Upper lobe of right lung (tissue), 1 donor: Measurements from ENCODE around the gene TBC1D1. TPM values are rescaled to one million over a fixed set of nuclear protein-coding genes. Genes with fewer than 3 reads are reported as not detected.

Experiments
- ATAC-seq: fragments of 200-7000 bp; cut with Tn5 transposase; one replicate; pipeline ENCODE4 v1.9.1; 2020; ENCODE audit warnings: mild to moderate bottlenecking, moderate library complexity
- DNase-seq: peaks from one replicate; pipeline ENCODE4 v3.0.0-alpha.2; 2020
- H3K27ac ChIP-seq: fragments of 200-600 bp; one replicate; pipeline ENCODE4 v1.8.0; 2022
- H3K27me3 ChIP-seq: fragments of 200-600 bp; one replicate; pipeline ENCODE4 v1.8.0; 2022; ENCODE audit warnings: mild to moderate bottlenecking
- H3K36me3 ChIP-seq: fragments of 200-600 bp; one replicate; pipeline ENCODE4 v1.8.0; 2022
- H3K4me1 ChIP-seq: fragments of 200-600 bp; one replicate; pipeline ENCODE4 v1.8.0; 2022
- H3K4me3 ChIP-seq: fragments of 200-600 bp; one replicate; pipeline ENCODE4 v1.8.0; 2022; ENCODE audit warnings: mild to moderate bottlenecking
- H3K9me3 ChIP-seq: fragments of 200-600 bp; one replicate; pipeline ENCODE4 v1.8.0; 2022
- CTCF ChIP-seq: fragments of 200-600 bp; IDR thresholded peaks from one replicate; pipeline ENCODE4 v1.8.0; 2022; ENCODE audit warnings: antibody characterized with exemption
- intact Hi-C: fragments of 100-400 bp; cut with DNase I; formaldehyde crosslinking; loops from one replicate; pipeline ENCODE4 v1.11.0; 2022
- total RNA-seq: library from RNA; stranded (reverse); fragmentation: NEBNext Ultra II Directional; extraction: Animal tissue kit (Norgen Biotek cat#: 25700); gene quantifications from one replicate; pipeline ENCODE4 v1.2.1, GENCODE V29; 2021
- donor health status: DM: no; HTN: yes; CAD: no; lungs with severe emphysema.

The TBC1D1 gene
- total RNA-seq, 1 donor from 2014 or later, result 61.9 TPM

- Histone ChIP-seq H3K4me3 (no peak overlapping the region), H3K4me1 (peaks cover 29% of the 10 kb centered on the region), H3K27me3 (no peaks in the 10 kb centered on the region), H3K9me3 (no peaks in the 10 kb centered on the region), H3K36me3 (peaks cover 6% of the 10 kb centered on the region), H3K27ac (no peak overlapping the region)
- TF ChIP-seq CTCF, result no peak
- DNase-seq, result peak; percentile 69
- ATAC-seq, result peak; percentile 76
- intact Hi-C loops, result no loop called here
Observed at GRCh38 chr4:38071801-38072431, 181.0 kb downstream of the TBC1D1 start.

GRCh38 chr4:38072578-38072977, 181.7 kb downstream of the TBC1D1 start:
- intact Hi-C loops, result no loop called here
- no peak for ATAC-seq
- TF ChIP-seq CTCF, result no peak
- Histone ChIP-seq H3K9me3 (no peaks in the 10 kb centered on the region), H3K4me1 (peaks cover 29% of the 10 kb centered on the region), H3K27me3 (no peaks in the 10 kb centered on the region), H3K27ac (no peak overlapping the region), H3K4me3 (no peak overlapping the region), H3K36me3 (peaks cover 6% of the 10 kb centered on the region)
- DNase-seq, result no peak

- no peak for ATAC-seq
- no peaks in the 10 kb centered on the region for H3K9me3 ChIP-seq
- H3K27me3 ChIP-seq, result no peaks in the 10 kb centered on the region
- no peak for DNase-seq
- H3K4me1 ChIP-seq, result peaks cover 29% of the 10 kb centered on the region
- no peak overlapping the region for H3K4me3 ChIP-seq
- H3K36me3 ChIP-seq, result peaks cover 6% of the 10 kb centered on the region
- intact Hi-C loops, result no loop called here
- TF ChIP-seq CTCF, result no peak
- no peak overlapping the region for H3K27ac ChIP-seq
Observed at GRCh38 chr4:38073596-38074234, 182.8 kb downstream of the TBC1D1 start.

- H3K4me3 ChIP-seq, result no peak overlapping the region
- peaks cover 33% of the 10 kb centered on the region for H3K4me1 ChIP-seq
- peak overlapping the region; percentile 51 for H3K27ac ChIP-seq
- intact Hi-C loops, result no loop called here
- no peaks in the 10 kb centered on the region for H3K9me3 ChIP-seq
- ATAC-seq (peak; percentile 79), DNase-seq (no peak)
- no peak for TF ChIP-seq CTCF
- H3K27me3 ChIP-seq, result no peaks in the 10 kb centered on the region
- peaks cover 6% of the 10 kb centered on the region for H3K36me3 ChIP-seq
Observed at GRCh38 chr4:38075370-38076152, 184.7 kb downstream of the TBC1D1 start.

- peaks cover 30% of the 10 kb centered on the region for H3K4me1 ChIP-seq
- no peaks in the 10 kb centered on the region for H3K9me3 ChIP-seq
- DNase-seq, result no peak
- TF ChIP-seq CTCF, result no peak
- ATAC-seq, result no peak
- no peak overlapping the region for H3K27ac ChIP-seq
- no peak overlapping the region for H3K4me3 ChIP-seq
- peaks cover 6% of the 10 kb centered on the region for H3K36me3 ChIP-seq
- intact Hi-C loops, result no loop called here
- no peaks in the 10 kb centered on the region for H3K27me3 ChIP-seq
Observed at GRCh38 chr4:38076153-38076669, 185.3 kb downstream of the TBC1D1 start.
